SU-DHL-6 (cell line): ENCODE data around the gene MATN3.

ENCODE experiments used
- H2AFZ ChIP-seq: fragments of 200-600 bp; sonication (generic); 2 replicates; pipeline ENCODE4 v1.6.1; 2014; ENCODE audit warnings: low read depth, mild to moderate bottlenecking, moderate library complexity, mixed read lengths, antibody characterized with exemption, low read length; ENCODE audit not compliant: severe bottlenecking
- H3F3A ChIP-seq: fragments of 200-600 bp; shearing (Covaris generic); 2 replicates; pipeline ENCODE4 v1.6.0; 2016; ENCODE audit warnings: antibody characterized with exemption, mild to moderate bottlenecking; ENCODE audit not compliant: insufficient read depth
- H3K27ac ChIP-seq: fragments of 200-600 bp; sonication (generic); 2 replicates; pipeline ENCODE4 v1.5.1; 2016; ENCODE audit warnings: low read depth, mild to moderate bottlenecking, low read length, moderate library complexity, mixed read lengths
- H3K27me3 ChIP-seq: fragments of 200-600 bp; sonication (generic), shearing (Covaris generic); 2 replicates; pipeline ENCODE4 v1.6.0; 2014; ENCODE audit warnings: mild to moderate bottlenecking, low read length
- H3K36me3 ChIP-seq: fragments of 200-600 bp; sonication (generic); 2 replicates; pipeline ENCODE4 v1.6.1; 2014; ENCODE audit warnings: mild to moderate bottlenecking, low read length, mixed read lengths
- H3K4me2 ChIP-seq: fragments of 300-600, 200-600 bp; shearing (Covaris generic), sonication (generic); 2 replicates; pipeline ENCODE4 v1.6.0; 2014; ENCODE audit warnings: low read length, low read depth, mild to moderate bottlenecking; ENCODE audit not compliant: poor library complexity, severe bottlenecking
- H3K4me3 ChIP-seq: fragments of 200-600 bp; sonication (generic); 2 replicates; pipeline ENCODE4 v1.5.1; 2014; ENCODE audit warnings: antibody characterized with exemption, low read length, mild to moderate bottlenecking, mixed read lengths; ENCODE audit not compliant: insufficient read depth, poor library complexity, severe bottlenecking
- H3K79me2 ChIP-seq: fragments of 200-600 bp; sonication (generic); 2 replicates; pipeline ENCODE4 v1.6.1; 2014; ENCODE audit warnings: mild to moderate bottlenecking, low read length, moderate library complexity; ENCODE audit not compliant: insufficient read depth
- H3K9ac ChIP-seq: fragments of 200-600 bp; sonication (generic); 2 replicates; pipeline ENCODE4 v1.7.0; 2014; ENCODE audit warnings: mild to moderate bottlenecking, low read length
- H3K9me2 ChIP-seq: fragments of 200-600 bp; sonication (generic); replicated peaks from 2 replicates; pipeline ENCODE4 v1.6.1; 2014; ENCODE audit warnings: low read length; ENCODE audit not compliant: insufficient read depth
- H3K9me3 ChIP-seq: fragments of 200-600 bp; sonication (generic); 2 replicates; pipeline ENCODE4 v1.6.1; 2014; ENCODE audit warnings: low read length, mixed read lengths; ENCODE audit not compliant: insufficient read depth
- H4K20me1 ChIP-seq: fragments of 200-600 bp; sonication (generic); 2 replicates; pipeline ENCODE4 v1.6.1; 2014; ENCODE audit warnings: low read depth, mild to moderate bottlenecking, antibody characterized with exemption, low read length, moderate library complexity, mixed read lengths
- CTCF ChIP-seq: fragments of 200-600 bp; sonication (generic); IDR thresholded peaks from one replicate; pipeline ENCODE4 v1.5.1; 2017; ENCODE audit warnings: antibody characterized with exemption, mild to moderate bottlenecking, low read length, moderate library complexity; ENCODE audit not compliant: insufficient read depth, poor library complexity, severe bottlenecking
- EZH2phosphoT487 ChIP-seq: fragments of 200-600 bp; sonication (generic), shearing (Covaris generic); conservative IDR thresholded peaks from 2 replicates; pipeline ENCODE4 v1.6.1; 2018; ENCODE audit warnings: mild to moderate bottlenecking, antibody characterized with exemption, low read length, moderate library complexity, mixed read lengths

Gene MATN3

GRCh38 chr2:20050646-20051531, 38.4 kb upstream of the MATN3 start:
- no peak for TF ChIP-seq EZH2phosphoT487
- no peak for TF ChIP-seq CTCF
- peaks cover 48% of the 10 kb centered on the region for H3K79me2 ChIP-seq
- peak overlapping the region; percentile 82 for H3K4me2 ChIP-seq
- peak overlapping the region; percentile 73 for H3K9ac ChIP-seq
- no peaks in the 10 kb centered on the region for H3F3A ChIP-seq
- no peaks in the 10 kb centered on the region for H3K9me2 ChIP-seq
- H3K9me3 ChIP-seq: no peaks in the 10 kb centered on the region
- peak overlapping the region; percentile 82 for H3K4me3 ChIP-seq
- no peaks in the 10 kb centered on the region for H3K36me3 ChIP-seq
- peak overlapping the region; percentile 58 for H2AFZ ChIP-seq
- peaks cover 7% of the 10 kb centered on the region; the same call in 1 of the 2 replicates for H4K20me1 ChIP-seq
- peak overlapping the region; percentile 40 for H3K27ac ChIP-seq
- no peaks in the 10 kb centered on the region for H3K27me3 ChIP-seq

GRCh38 chr2:20050104-20050645, 37.7 kb upstream of the MATN3 start:
- Histone ChIP-seq H3K9me3 (no peaks in the 10 kb centered on the region), H3F3A (no peaks in the 10 kb centered on the region), H3K9ac (peak overlapping the region; percentile 73), H2AFZ (no peak overlapping the region), H3K27me3 (no peaks in the 10 kb centered on the region), H3K79me2 (peaks cover 55% of the 10 kb centered on the region), H3K27ac (peak overlapping the region; percentile 40), H3K4me3 (peak overlapping the region; percentile 82), H3K36me3 (no peaks in the 10 kb centered on the region), H4K20me1 (peaks cover 7% of the 10 kb centered on the region; the same call in 1 of the 2 replicates), H3K4me2 (peak overlapping the region; percentile 82), H3K9me2 (no peaks in the 10 kb centered on the region)
- TF ChIP-seq EZH2phosphoT487: no peak
- no peak for TF ChIP-seq CTCF

- Histone ChIP-seq H3K79me2 (peaks cover 61% of the 10 kb centered on the region), H3K9me3 (no peaks in the 10 kb centered on the region), H3K4me3 (peak overlapping the region; percentile 82), H3F3A (no peaks in the 10 kb centered on the region), H4K20me1 (peaks cover 7% of the 10 kb centered on the region; the same call in 1 of the 2 replicates), H3K4me2 (peak overlapping the region; percentile 82), H3K27ac (peak overlapping the region; percentile 35; the same call in 1 of the 2 replicates), H3K36me3 (no peaks in the 10 kb centered on the region), H3K9me2 (no peaks in the 10 kb centered on the region), H2AFZ (no peak overlapping the region), H3K9ac (peak overlapping the region; percentile 73), H3K27me3 (no peaks in the 10 kb centered on the region)
- TF ChIP-seq CTCF: no peak
- no peak for TF ChIP-seq EZH2phosphoT487
These were observed 37.2 kb upstream of the MATN3 start for GRCh38 chr2:20049637-20050036.
